ENCODE results near the gene MKX.

GRCh38 chr10:27644307-27644939, 101.2 kb downstream of the MKX start:
- TF ChIP-seq CTCF (IDR thresholded peaks at IDR 0.05) (no peak), POLR2AphosphoS5 (IDR thresholded peaks at IDR 0.05) (no peak)

Measured in upper lobe of left lung (tissue), 4 donors.